Glutamatergic neuron (in vitro differentiated cells): ENCODE measurements around the gene KCNJ1. TPM values are rescaled to one million over a fixed set of nuclear protein-coding genes. Genes with fewer than 3 reads are reported as not detected.

Experiments
- DNase-seq: peaks from one replicate; pipeline ENCODE4 v3.0.0; 2022
- H3K27ac Mint-ChIP-seq: one replicate; pipeline ENCODE4 v1.8.0; 2020; ENCODE audit warnings: mild to moderate bottlenecking, mixed read lengths, inconsistent platforms; ENCODE audit not compliant: unreplicated experiment
- H3K27me3 Mint-ChIP-seq: one replicate; pipeline ENCODE4 v1.8.0; 2020; ENCODE audit warnings: mild to moderate bottlenecking, moderate library complexity, mixed read lengths, inconsistent platforms; ENCODE audit not compliant: unreplicated experiment
- H3K36me3 Mint-ChIP-seq: one replicate; pipeline ENCODE4 v1.8.0; 2020; ENCODE audit warnings: mild to moderate bottlenecking, mixed read lengths, inconsistent platforms; ENCODE audit not compliant: unreplicated experiment
- H3K4me1 Mint-ChIP-seq: one replicate; pipeline ENCODE4 v1.8.0; 2020; ENCODE audit warnings: mild to moderate bottlenecking, low read depth, mixed read lengths, inconsistent platforms; ENCODE audit not compliant: unreplicated experiment
- H3K4me3 Mint-ChIP-seq: one replicate; pipeline ENCODE4 v1.8.0; 2020; ENCODE audit warnings: mild to moderate bottlenecking, mixed read lengths, inconsistent platforms; ENCODE audit not compliant: unreplicated experiment
- H3K9me3 Mint-ChIP-seq: one replicate; pipeline ENCODE4 v1.8.0; 2020; ENCODE audit warnings: mild to moderate bottlenecking, moderate library complexity, mixed read lengths, inconsistent platforms; ENCODE audit not compliant: unreplicated experiment
- CTCF ChIP-seq: fragments of 200-600 bp; sonication (generic); IDR thresholded peaks from one replicate; pipeline ENCODE4 v1.5.0; 2021; ENCODE audit not compliant: partially characterized antibody, unreplicated experiment
- total RNA-seq: library from RNA; stranded (reverse); fragmentation: NEBNext Ultra II Directional; extraction: Animal tissue kit (Norgen Biotek cat#: 25700); gene quantifications from one replicate; pipeline ENCODE4 v1.2.1, GENCODE V29; 2021; ENCODE audit not compliant: unreplicated experiment

The KCNJ1 gene
- total RNA-seq, 1 donor from 2014 or later = not detected

- no peak for DNase-seq
- Mint-ChIP-seq H3K4me1 (no peaks in the 10 kb centered on the region), H3K27ac (no peak overlapping the region), H3K36me3 (no peaks in the 10 kb centered on the region), H3K4me3 (no peak overlapping the region), H3K27me3 (peaks cover 2% of the 10 kb centered on the region), H3K9me3 (peaks cover 1% of the 10 kb centered on the region)
- TF ChIP-seq CTCF = no peak
Observed at GRCh38 chr11:128837627-128838026, 29.5 kb downstream of the KCNJ1 start.

DNA sequence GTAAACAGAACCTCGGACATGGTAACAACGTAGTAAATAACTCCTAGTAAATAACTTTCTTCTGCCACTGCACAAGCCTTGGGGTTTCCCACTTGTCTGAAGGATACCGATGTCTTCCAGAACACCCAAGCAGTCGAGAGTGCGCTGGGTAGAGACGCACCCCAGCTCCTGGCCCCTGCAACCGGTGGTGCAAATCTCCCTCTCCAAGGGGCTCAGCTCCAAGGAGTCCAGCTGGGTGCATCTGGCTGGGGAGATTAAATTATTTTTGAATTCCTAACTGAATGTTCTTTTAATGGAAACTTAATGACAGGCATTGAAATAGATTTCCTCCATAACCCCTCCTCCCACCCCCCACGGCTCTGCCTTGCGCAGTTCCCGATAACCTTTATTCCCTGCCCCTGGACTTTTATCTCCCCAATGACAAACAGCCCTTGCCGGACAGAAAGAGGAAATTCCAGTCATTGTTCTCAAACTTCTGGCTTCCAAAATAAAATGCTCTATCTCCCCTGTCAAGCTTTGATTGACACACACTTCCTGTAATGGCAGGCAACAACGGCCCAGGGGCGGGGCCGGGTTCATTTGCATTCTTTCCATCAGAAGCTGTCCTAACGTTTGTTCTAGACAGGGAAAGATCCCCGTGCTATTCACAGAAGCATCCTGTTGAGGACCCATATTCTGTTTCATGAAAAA is 31.2 kb downstream of the KCNJ1 start:
- Mint-ChIP-seq H3K36me3 (no peaks in the 10 kb centered on the region), H3K4me1 (no peaks in the 10 kb centered on the region), H3K27ac (no peak overlapping the region), H3K9me3 (peaks cover 1% of the 10 kb centered on the region), H3K4me3 (no peak overlapping the region), H3K27me3 (peaks cover 2% of the 10 kb centered on the region)
- no peak for DNase-seq
- no peak for TF ChIP-seq CTCF

DNA sequence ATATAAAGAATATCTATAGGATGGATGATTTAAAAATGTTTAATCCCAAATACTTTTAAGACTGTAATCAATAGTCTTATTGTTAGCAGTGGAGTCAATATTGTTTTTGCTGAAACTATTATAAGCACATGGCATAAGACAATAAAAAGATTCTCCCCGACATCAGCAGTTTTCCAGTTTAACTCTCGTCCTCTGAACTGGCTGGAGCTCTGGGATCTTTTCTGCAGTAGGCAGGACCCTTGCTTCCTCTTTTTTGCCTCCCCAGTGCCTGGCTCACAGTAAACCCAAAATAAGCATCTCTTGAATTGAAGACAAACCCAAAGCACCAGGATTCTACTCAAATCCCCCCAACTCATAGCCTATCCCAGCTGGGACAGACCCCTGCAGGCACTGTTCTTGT is 32.9 kb downstream of the KCNJ1 start:
- no peak for TF ChIP-seq CTCF
- Mint-ChIP-seq H3K27me3 (peaks cover 2% of the 10 kb centered on the region), H3K4me3 (no peak overlapping the region), H3K27ac (no peak overlapping the region), H3K4me1 (no peaks in the 10 kb centered on the region), H3K9me3 (peaks cover 1% of the 10 kb centered on the region), H3K36me3 (no peaks in the 10 kb centered on the region)
- DNase-seq = no peak

GRCh38 chr11:128832121-128832497 is 35.0 kb downstream of the KCNJ1 start:
- no peaks in the 10 kb centered on the region for H3K4me1 Mint-ChIP-seq
- no peak overlapping the region for H3K4me3 Mint-ChIP-seq
- peaks cover 3% of the 10 kb centered on the region for H3K9me3 Mint-ChIP-seq
- DNase-seq = no peak
- TF ChIP-seq CTCF = no peak
- H3K27ac Mint-ChIP-seq = no peak overlapping the region
- no peaks in the 10 kb centered on the region for H3K36me3 Mint-ChIP-seq
- peaks cover 2% of the 10 kb centered on the region for H3K27me3 Mint-ChIP-seq

GRCh38 chr11:128831174-128832120 is 35.6 kb downstream of the KCNJ1 start:
- TF ChIP-seq CTCF = peak; percentile 96
- Mint-ChIP-seq H3K27ac (no peak overlapping the region), H3K36me3 (peaks cover 4% of the 10 kb centered on the region), H3K4me3 (no peak overlapping the region), H3K27me3 (peaks cover 2% of the 10 kb centered on the region), H3K4me1 (no peaks in the 10 kb centered on the region), H3K9me3 (peaks cover 6% of the 10 kb centered on the region)
- DNase-seq = peak; percentile 88
